Mesenchymal stem cell (in vitro differentiated cells and primary cell): ENCODE results near the gene APOBEC3H.

Source experiments
- DNase-seq: peaks from one replicate; pipeline ENCODE4 v3.0.0-alpha.2; 2013
- H2AFZ ChIP-seq: one replicate; pipeline ENCODE4 v1.6.1; 2013; ENCODE audit warnings: low read depth, mild to moderate bottlenecking, control low read depth, inconsistent platforms, low read length, moderate library complexity
- H2AK5ac ChIP-seq: 2 replicates; pipeline ENCODE4 v1.6.1; 2013; ENCODE audit warnings: low read length, moderate library complexity, mild to moderate bottlenecking, inconsistent platforms; ENCODE audit not compliant: severe bottlenecking
- H2BK120ac ChIP-seq: one replicate; pipeline ENCODE4 v1.6.1; 2013; ENCODE audit warnings: low read depth, mild to moderate bottlenecking, inconsistent platforms, low read length, moderate library complexity
- H2BK12ac ChIP-seq, 2 experiments: one replicate each; pipeline ENCODE4 v1.6.1; 2013; ENCODE audit warnings: inconsistent platforms in 2 of 2, low read length in 2 of 2, mild to moderate bottlenecking in 2 of 2, moderate library complexity in 2 of 2, control low read depth in 1 of 2
- H2BK15ac ChIP-seq: one replicate; pipeline ENCODE4 v1.6.1; 2013; ENCODE audit warnings: mild to moderate bottlenecking, low read depth, inconsistent platforms; ENCODE audit not compliant: poor library complexity, severe bottlenecking
- H2BK5ac ChIP-seq: 2 replicates; pipeline ENCODE4 v1.6.1; 2013; ENCODE audit warnings: low read depth, mild to moderate bottlenecking, low read length, control low read depth, inconsistent platforms; ENCODE audit not compliant: poor library complexity, severe bottlenecking
- H3K14ac ChIP-seq, 2 experiments: one replicate each; pipeline ENCODE4 v1.6.1; 2013; ENCODE audit warnings: inconsistent platforms in 2 of 2, low read length in 2 of 2, control low read depth in 1 of 2, mild to moderate bottlenecking in 1 of 2, moderate library complexity in 1 of 2
- H3K18ac ChIP-seq, 2 experiments: one replicate each; pipeline ENCODE4 v1.6.1; 2013; ENCODE audit warnings: inconsistent platforms in 2 of 2, low read length in 2 of 2, control low read depth in 1 of 2, low read depth in 1 of 2, mild to moderate bottlenecking in 1 of 2
- H3K23ac ChIP-seq, 2 experiments: one replicate each; pipeline ENCODE4 v1.6.1; 2013; ENCODE audit warnings: inconsistent platforms in 2 of 2, low read length in 2 of 2, mild to moderate bottlenecking in 2 of 2, moderate library complexity in 2 of 2, control low read depth in 1 of 2
- H3K27ac ChIP-seq: 2 replicates; pipeline ENCODE4 v1.5.1; 2013; ENCODE audit warnings: mild to moderate bottlenecking, moderate library complexity, low read length, control low read depth, inconsistent platforms; ENCODE audit not compliant: poor library complexity, severe bottlenecking
- H3K27me3 ChIP-seq, 2 experiments: 2 replicates each; pipeline versions ENCODE4 v1.6.1 to v1.7.0; 2013; ENCODE audit warnings: low read length in 2 of 2, mild to moderate bottlenecking in 2 of 2, moderate library complexity in 2 of 2, control low read depth in 1 of 2, inconsistent platforms in 1 of 2; ENCODE audit not compliant: control insufficient read depth in 1 of 2, insufficient read depth in 1 of 2
- H3K36me3 ChIP-seq, 2 experiments: 2 replicates each; pipeline versions ENCODE4 v1.6.1 to v1.7.0; 2013; ENCODE audit warnings: low read length in 2 of 2, control low read depth in 1 of 2, inconsistent platforms in 1 of 2, low read depth in 1 of 2, mild to moderate bottlenecking in 1 of 2; ENCODE audit not compliant: insufficient read depth in 2 of 2, control insufficient read depth in 1 of 2
- H3K4ac ChIP-seq, 2 experiments: one replicate each; pipeline ENCODE4 v1.6.1; 2013; ENCODE audit warnings: inconsistent platforms in 2 of 2, low read length in 2 of 2, mild to moderate bottlenecking in 2 of 2, moderate library complexity in 2 of 2, control low read depth in 1 of 2, low read depth in 1 of 2
- H3K4me1 ChIP-seq: 2 replicates; pipeline ENCODE4 v1.6.1; 2013; ENCODE audit warnings: low read depth, low read length, control low read depth; ENCODE audit not compliant: control insufficient read depth, insufficient read depth
- H3K4me2 ChIP-seq: 2 replicates; pipeline ENCODE4 v1.6.1; 2013; ENCODE audit warnings: low read length, mild to moderate bottlenecking, inconsistent platforms; ENCODE audit not compliant: poor library complexity, severe bottlenecking
- H3K4me3 ChIP-seq, 2 experiments: 2 replicates each; pipeline versions ENCODE4 v1.5.1 to v1.7.0; 2013; ENCODE audit warnings: low read length in 2 of 2, mild to moderate bottlenecking in 2 of 2, control low read depth in 1 of 2, low read depth in 1 of 2; ENCODE audit not compliant: insufficient read depth in 1 of 2
- H3K79me1 ChIP-seq: replicated peaks from 2 replicates; pipeline ENCODE4 v1.6.1; 2013; ENCODE audit warnings: mild to moderate bottlenecking, control low read depth, low read length, inconsistent platforms; ENCODE audit not compliant: poor library complexity, severe bottlenecking
- H3K9ac ChIP-seq: 2 replicates; pipeline ENCODE4 v1.7.0; 2013; ENCODE audit warnings: mild to moderate bottlenecking, low read length, moderate library complexity
- H3K9me3 ChIP-seq: 2 replicates; pipeline ENCODE4 v1.7.0; 2013; ENCODE audit warnings: mild to moderate bottlenecking, low read length; ENCODE audit not compliant: control insufficient read depth
- H4K8ac ChIP-seq: one replicate; pipeline ENCODE4 v1.6.1; 2013; ENCODE audit warnings: inconsistent platforms, mild to moderate bottlenecking, low read length, moderate library complexity
- H4K91ac ChIP-seq: one replicate; pipeline ENCODE4 v1.6.1; 2013; ENCODE audit warnings: mild to moderate bottlenecking, low read length, inconsistent platforms
- WGBS: methylation state at CpG from one replicate; pipeline ENCODE4 v1.1.7; 2013; ENCODE audit warnings: mixed read lengths; 5-methylcytosine and 5-hydroxymethylcytosine counted together

Gene APOBEC3H

DNA sequence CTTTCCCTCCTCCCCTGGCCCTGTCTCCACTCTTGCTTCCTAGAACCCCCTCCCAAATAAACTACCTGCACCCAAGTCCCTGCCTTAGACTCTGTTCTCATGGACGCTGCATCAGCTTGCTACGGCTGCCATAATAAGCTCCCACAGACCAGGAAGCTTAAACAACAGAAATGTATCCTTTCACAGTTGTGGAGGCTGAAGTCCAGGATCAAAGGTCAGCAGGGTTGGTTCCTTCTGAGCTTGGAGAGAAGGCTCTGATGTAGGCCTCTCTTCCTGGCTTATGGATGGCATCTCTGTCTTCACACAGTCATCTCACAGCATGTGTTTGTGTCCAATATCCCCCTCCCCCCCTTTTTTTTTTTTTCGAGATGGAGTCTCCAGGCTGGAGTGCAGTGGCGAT lies 32.0 kb downstream of the APOBEC3H start:
- Histone ChIP-seq H4K91ac (no peak overlapping the region), H3K4me1 (peaks cover 9% of the 10 kb centered on the region), H3K14ac (no peak overlapping the region), H2BK5ac (no peak overlapping the region), H3K27me3 (peaks cover 4 to 13% of the 10 kb centered on the region in 2 experiments), H3K4me2 (no peak overlapping the region), H3K4me3 (no peak overlapping the region), H2BK15ac (no peak overlapping the region), H3K27ac (no peak overlapping the region), H4K8ac (no peak overlapping the region), H2BK120ac (no peak overlapping the region), H3K18ac (no peak overlapping the region), H3K4ac (no peak overlapping the region), H3K9ac (no peak overlapping the region), H3K23ac (no peak overlapping the region), H2AFZ (no peak overlapping the region), H3K36me3 (peaks cover 7 to 8% of the 10 kb centered on the region in 2 experiments), H2AK5ac (no peak overlapping the region), H3K9me3 (no peaks in the 10 kb centered on the region), H3K79me1 (no peaks in the 10 kb centered on the region), H2BK12ac (no peak overlapping the region)
- no peak for DNase-seq
- 87% methylated on average over 4 of the region's 4 CpGs for WGBS

GRCh38 chr22:39129746-39130145 lies 32.7 kb downstream of the APOBEC3H start:
- H2BK5ac ChIP-seq = no peak overlapping the region
- H2BK12ac ChIP-seq = no peak overlapping the region
- H3K9ac ChIP-seq = no peak overlapping the region
- H3K4me1 ChIP-seq = peaks cover 9% of the 10 kb centered on the region
- H3K23ac ChIP-seq = no peak overlapping the region
- H2BK120ac ChIP-seq = no peak overlapping the region
- H3K14ac ChIP-seq = no peak overlapping the region
- WGBS = 92% methylated on average over 9 of the region's 9 CpGs
- no peak overlapping the region for H3K18ac ChIP-seq
- no peak overlapping the region for H2AFZ ChIP-seq
- peak overlapping the region; percentile 15 for H4K8ac ChIP-seq
- H3K36me3 ChIP-seq = peaks cover 7 to 8% of the 10 kb centered on the region in 2 experiments
- H4K91ac ChIP-seq = no peak overlapping the region
- no peaks in the 10 kb centered on the region for H3K79me1 ChIP-seq
- H3K4me2 ChIP-seq = no peak overlapping the region
- H3K9me3 ChIP-seq = no peaks in the 10 kb centered on the region
- DNase-seq = no peak
- no peak overlapping the region for H3K4ac ChIP-seq
- H2AK5ac ChIP-seq = no peak overlapping the region
- H3K4me3 ChIP-seq = no peak overlapping the region
- H2BK15ac ChIP-seq = no peak overlapping the region
- H3K27ac ChIP-seq = no peak overlapping the region
- H3K27me3 ChIP-seq = peaks cover 0 to 13% of the 10 kb centered on the region in 2 experiments

GRCh38 chr22:39130152-39130704 lies 33.2 kb downstream of the APOBEC3H start:
- no peak overlapping the region for H3K4me3 ChIP-seq
- no peaks in the 10 kb centered on the region for H3K79me1 ChIP-seq
- H3K27me3 ChIP-seq = peaks cover 0 to 13% of the 10 kb centered on the region in 2 experiments
- no peak overlapping the region for H2BK12ac ChIP-seq
- H3K9me3 ChIP-seq = no peaks in the 10 kb centered on the region
- H3K14ac ChIP-seq = no peak overlapping the region
- H3K18ac ChIP-seq = no peak overlapping the region
- H2BK120ac ChIP-seq = no peak overlapping the region
- H3K23ac ChIP-seq = no peak overlapping the region
- DNase-seq = no peak
- H2BK5ac ChIP-seq = no peak overlapping the region
- peaks cover 7 to 8% of the 10 kb centered on the region in 2 experiments for H3K36me3 ChIP-seq
- H2AFZ ChIP-seq = no peak overlapping the region
- no peak overlapping the region for H4K8ac ChIP-seq
- no peak overlapping the region for H3K27ac ChIP-seq
- H2AK5ac ChIP-seq = no peak overlapping the region
- no peak overlapping the region for H3K4me2 ChIP-seq
- H3K9ac ChIP-seq = no peak overlapping the region
- no peak overlapping the region for H4K91ac ChIP-seq
- 88% methylated on average over 8 of the region's 8 CpGs for WGBS
- H3K4me1 ChIP-seq = peaks cover 9% of the 10 kb centered on the region
- H3K4ac ChIP-seq = no peak overlapping the region
- H2BK15ac ChIP-seq = no peak overlapping the region

DNA sequence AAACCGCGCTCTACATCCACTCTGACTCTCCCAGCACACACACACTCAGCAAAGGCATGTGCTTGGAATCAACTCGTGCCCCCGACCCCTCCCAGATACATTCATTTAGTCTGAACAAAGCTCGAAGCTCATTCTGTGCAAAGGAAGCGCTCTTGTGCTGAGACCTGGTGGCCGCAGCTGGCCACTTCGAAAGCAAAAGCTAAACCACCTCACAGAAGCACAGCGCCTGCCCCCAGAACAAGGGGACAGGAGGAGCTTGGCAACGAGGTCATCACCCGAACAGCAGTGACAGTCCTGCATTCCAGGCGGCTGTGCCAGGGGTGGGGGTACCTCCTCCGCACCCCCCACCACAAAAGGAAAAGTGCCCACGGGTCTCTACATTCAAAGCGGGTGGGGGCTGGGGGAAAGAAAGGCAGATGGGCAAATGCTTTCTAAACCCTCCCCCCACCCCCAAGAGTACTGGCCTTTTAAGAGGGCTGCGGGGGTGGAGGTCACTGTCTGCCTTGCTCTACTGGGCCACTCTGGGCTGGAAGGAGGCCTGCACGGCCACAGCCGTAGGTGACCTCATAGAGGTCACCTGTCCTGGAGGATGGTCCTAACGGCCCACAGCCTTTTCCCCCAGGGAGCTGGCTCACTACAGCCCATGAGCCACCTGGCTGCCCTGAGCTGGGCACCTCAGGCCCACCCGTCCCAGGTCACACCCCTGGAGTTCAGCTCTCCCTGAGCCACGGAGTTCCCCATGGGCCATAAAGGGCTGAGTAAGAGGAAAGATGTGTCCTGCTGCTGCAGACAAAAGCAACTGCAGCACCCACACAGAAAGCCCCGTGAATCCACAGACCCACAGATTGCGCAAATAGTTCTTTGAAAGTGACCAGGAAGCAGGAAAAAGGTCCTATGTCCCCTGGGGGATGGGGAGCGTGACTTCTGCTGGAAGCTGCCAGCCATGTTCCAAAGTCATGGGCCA lies 34.1 kb downstream of the APOBEC3H start:
- Histone ChIP-seq H4K91ac (no peak overlapping the region), H3K9ac (no peak overlapping the region), H2BK15ac (no peak overlapping the region), H3K4me1 (peaks cover 12% of the 10 kb centered on the region), H3K23ac (no peak overlapping the region), H2BK12ac (no peak overlapping the region), H2BK120ac (no peak overlapping the region), H3K36me3 (peaks cover 7 to 8% of the 10 kb centered on the region in 2 experiments), H3K79me1 (no peaks in the 10 kb centered on the region), H3K27me3 (peaks cover 0 to 13% of the 10 kb centered on the region in 2 experiments), H3K18ac (peak overlapping the region; percentile 54 to 61), H3K14ac (peak overlapping the region in 1 of 2 experiments; percentile 12), H2BK5ac (no peak overlapping the region), H3K4ac (peak overlapping the region in 1 of 2 experiments; percentile 27), H3K4me2 (no peak overlapping the region), H2AK5ac (no peak overlapping the region), H3K27ac (no peak overlapping the region), H2AFZ (no peak overlapping the region), H3K9me3 (no peaks in the 10 kb centered on the region), H3K4me3 (no peak overlapping the region), H4K8ac (no peak overlapping the region)
- 51% methylated on average over 21 of the region's 24 CpGs for WGBS
- DNase-seq = peak; percentile 47
